ENCODE results near the gene SELENOO. TPM values are rescaled to one million over a fixed set of nuclear protein-coding genes. Genes with fewer than 3 reads are reported as not detected.

The SELENOO gene
- total RNA-seq, 1 experiment from 2014 or later, result 29.6 TPM

DNA sequence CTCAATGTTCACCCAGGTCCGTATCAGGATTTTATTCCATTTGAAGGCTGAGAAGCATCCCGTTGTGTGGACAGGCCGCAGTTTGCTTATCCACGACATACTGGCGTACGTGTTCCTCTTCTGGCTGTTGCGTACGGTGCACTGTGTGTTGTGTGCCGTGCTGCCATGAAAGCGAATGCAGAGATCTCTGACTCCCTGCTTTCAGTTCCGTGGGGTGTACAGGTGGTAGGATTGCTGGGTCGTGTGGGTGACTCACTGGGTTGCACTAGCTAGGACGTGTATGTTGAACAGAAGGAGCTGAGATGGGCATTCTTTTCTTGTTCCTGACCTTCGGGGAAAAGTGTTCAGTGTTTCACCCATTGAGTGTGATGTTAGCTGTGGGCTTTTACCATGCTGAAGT is 10.3 kb downstream of the SELENOO start:
- TF ChIP-seq, protein P1, sequence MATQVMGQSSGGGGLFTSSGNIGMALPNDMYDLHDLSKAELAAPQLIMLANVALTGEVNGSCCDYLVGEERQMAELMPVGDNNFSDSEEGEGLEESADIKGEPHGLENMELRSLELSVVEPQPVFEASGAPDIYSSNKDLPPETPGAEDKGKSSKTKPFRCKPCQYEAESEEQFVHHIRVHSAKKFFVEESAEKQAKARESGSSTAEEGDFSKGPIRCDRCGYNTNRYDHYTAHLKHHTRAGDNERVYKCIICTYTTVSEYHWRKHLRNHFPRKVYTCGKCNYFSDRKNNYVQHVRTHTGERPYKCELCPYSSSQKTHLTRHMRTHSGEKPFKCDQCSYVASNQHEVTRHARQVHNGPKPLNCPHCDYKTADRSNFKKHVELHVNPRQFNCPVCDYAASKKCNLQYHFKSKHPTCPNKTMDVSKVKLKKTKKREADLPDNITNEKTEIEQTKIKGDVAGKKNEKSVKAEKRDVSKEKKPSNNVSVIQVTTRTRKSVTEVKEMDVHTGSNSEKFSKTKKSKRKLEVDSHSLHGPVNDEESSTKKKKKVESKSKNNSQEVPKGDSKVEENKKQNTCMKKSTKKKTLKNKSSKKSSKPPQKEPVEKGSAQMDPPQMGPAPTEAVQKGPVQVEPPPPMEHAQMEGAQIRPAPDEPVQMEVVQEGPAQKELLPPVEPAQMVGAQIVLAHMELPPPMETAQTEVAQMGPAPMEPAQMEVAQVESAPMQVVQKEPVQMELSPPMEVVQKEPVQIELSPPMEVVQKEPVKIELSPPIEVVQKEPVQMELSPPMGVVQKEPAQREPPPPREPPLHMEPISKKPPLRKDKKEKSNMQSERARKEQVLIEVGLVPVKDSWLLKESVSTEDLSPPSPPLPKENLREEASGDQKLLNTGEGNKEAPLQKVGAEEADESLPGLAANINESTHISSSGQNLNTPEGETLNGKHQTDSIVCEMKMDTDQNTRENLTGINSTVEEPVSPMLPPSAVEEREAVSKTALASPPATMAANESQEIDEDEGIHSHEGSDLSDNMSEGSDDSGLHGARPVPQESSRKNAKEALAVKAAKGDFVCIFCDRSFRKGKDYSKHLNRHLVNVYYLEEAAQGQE (IDR thresholded peaks at IDR 0.05; ENCODE audit: low read depth), result no peak
- TF ChIP-seq ELF1 (IDR thresholded peaks at IDR 0.05; ENCODE audit: borderline replicate concordance, low read depth), result no peak
- TF ChIP-seq, protein P2, sequence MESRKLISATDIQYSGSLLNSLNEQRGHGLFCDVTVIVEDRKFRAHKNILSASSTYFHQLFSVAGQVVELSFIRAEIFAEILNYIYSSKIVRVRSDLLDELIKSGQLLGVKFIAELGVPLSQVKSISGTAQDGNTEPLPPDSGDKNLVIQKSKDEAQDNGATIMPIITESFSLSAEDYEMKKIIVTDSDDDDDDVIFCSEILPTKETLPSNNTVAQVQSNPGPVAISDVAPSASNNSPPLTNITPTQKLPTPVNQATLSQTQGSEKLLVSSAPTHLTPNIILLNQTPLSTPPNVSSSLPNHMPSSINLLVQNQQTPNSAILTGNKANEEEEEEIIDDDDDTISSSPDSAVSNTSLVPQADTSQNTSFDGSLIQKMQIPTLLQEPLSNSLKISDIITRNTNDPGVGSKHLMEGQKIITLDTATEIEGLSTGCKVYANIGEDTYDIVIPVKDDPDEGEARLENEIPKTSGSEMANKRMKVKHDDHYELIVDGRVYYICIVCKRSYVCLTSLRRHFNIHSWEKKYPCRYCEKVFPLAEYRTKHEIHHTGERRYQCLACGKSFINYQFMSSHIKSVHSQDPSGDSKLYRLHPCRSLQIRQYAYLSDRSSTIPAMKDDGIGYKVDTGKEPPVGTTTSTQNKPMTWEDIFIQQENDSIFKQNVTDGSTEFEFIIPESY (IDR thresholded peaks at IDR 0.05; ENCODE audit: extremely low read depth, insufficient replicate concordance, low read length), result no peak
- TF ChIP-seq CBX3 (IDR thresholded peaks at IDR 0.05; ENCODE audit: low read depth), result no peak
- TF ChIP-seq, protein P3, sequence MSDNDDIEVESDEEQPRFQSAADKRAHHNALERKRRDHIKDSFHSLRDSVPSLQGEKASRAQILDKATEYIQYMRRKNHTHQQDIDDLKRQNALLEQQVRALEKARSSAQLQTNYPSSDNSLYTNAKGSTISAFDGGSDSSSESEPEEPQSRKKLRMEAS (IDR thresholded peaks at IDR 0.05), result no peak
- TF ChIP-seq EZH2phosphoT487 (IDR thresholded peaks at IDR 0.05; ENCODE audit: borderline replicate concordance), result no peak
- TF ChIP-seq YY1 (IDR thresholded peaks at IDR 0.05; ENCODE audit: extremely low read depth, insufficient replicate concordance, low read depth, low read length), result no peak
- no peak for TF ChIP-seq CEBPB (IDR thresholded peaks at IDR 0.05; ENCODE audit: low read depth)
- TF ChIP-seq POLR2AphosphoS5 (IDR thresholded peaks at IDR 0.05; ENCODE audit: low read depth, low read length), result no peak
- no peak for TF ChIP-seq TCF7L2 (IDR thresholded peaks at IDR 0.05; ENCODE audit: borderline replicate concordance, extremely low read depth, insufficient read depth, insufficient read length)
- TF ChIP-seq EZH2 (IDR thresholded peaks at IDR 0.05), result no peak
- no peak for TF ChIP-seq RAD21 (IDR thresholded peaks at IDR 0.05; ENCODE audit: low read depth)
- CTCF ChIA-PET, result interaction anchor here (0.9 to 1.2 kb wide), 2 partner anchors 62 kb away, joined by 3 to 5 read pairs; no protein-coding TSS in a partner anchor
- H3K36me3 ChIP-seq (ENCODE audit: control insufficient read depth in 1 of 2, insufficient read depth in 2 of 2, low read length in 2 of 2), result peaks cover 17 to 20% of the 10 kb centered on the region in 2 experiments
- H3K9me3 ChIP-seq (ENCODE audit: control insufficient read depth in 1 of 2, insufficient read depth in 1 of 2, low read depth in 1 of 2, low read length in 2 of 2), result no peaks in the 10 kb centered on the region
- intact Hi-C loops (cut with micrococcal nuclease), result no loop called here
- H3K27ac ChIP-seq (ENCODE audit: low read depth, low read length), result no peak overlapping the region
- no peaks in the 10 kb centered on the region for H4K20me1 ChIP-seq (ENCODE audit: insufficient read depth)
- H3K9ac ChIP-seq (ENCODE audit: low read length), result no peak overlapping the region
- H3K4me3 ChIP-seq (replicated peaks in 1 of 2; ENCODE audit: low read depth in 1 of 2, low read length in 2 of 2), result no peak overlapping the region
- peaks cover 0 to 14% of the 10 kb centered on the region in 2 experiments; a peak in 2 of 4 replicates for H3K4me1 ChIP-seq (ENCODE audit: control insufficient read depth in 1 of 2, insufficient read depth in 2 of 2, low read length in 2 of 2)
- no peak for ATAC-seq
- RAD21 ChIA-PET (ENCODE audit: low non-redundant PET in 1 of 2, low total read pairs in 2 of 2, uncharacterized antibody in 2 of 2, unreplicated experiment in 2 of 2), result no interaction called here
- POLR2A ChIA-PET, result no interaction called here
- peaks cover 17% of the 10 kb centered on the region; the same call in 1 of the 2 replicates for H3K79me2 ChIP-seq (ENCODE audit: insufficient read depth, low read length)
- H3K4me2 ChIP-seq (ENCODE audit: low read length), result no peak overlapping the region
- no peaks in the 10 kb centered on the region for H3K27me3 ChIP-seq (ENCODE audit: insufficient read depth, low read length)
- H2AFZ ChIP-seq (ENCODE audit: low read depth, low read length, poor library complexity, severe bottlenecking), result no peak overlapping the region
- no peak for DNase-seq (ENCODE audit: low read depth, low spot score)
- no TSS peak for BruUV-seq (replicated peaks)
- no peaks in the 10 kb centered on the region for H3K9me2 ChIP-seq (ENCODE audit: insufficient read depth)

All from HCT116 (cell line).